GM21737 (cell line): ENCODE data around the gene ACO2.
"Not testable (repeated sequence)": the region's sequence is repeated elsewhere in the genome, so short reads cannot be mapped to it uniquely, and the experiment has no call there.

Source experiments
- ATAC-seq: cut with Tn5 transposase; IDR thresholded peaks from one replicate; pipeline ENCODE4 v1.9.1; 2021; ENCODE audit warnings: mild to moderate bottlenecking, moderate library complexity; ENCODE audit not compliant: unreplicated experiment

ACO2 gene

GRCh38 chr22:41564563-41564962 is 95.6 kb downstream of the ACO2 start:
- no peak for ATAC-seq

- ATAC-seq: no peak
Measured at GRCh38 chr22:41565403-41566054, 96.6 kb downstream of the ACO2 start.

GRCh38 chr22:41567512-41567768 is 98.5 kb downstream of the ACO2 start:
- ATAC-seq: no peak

DNA sequence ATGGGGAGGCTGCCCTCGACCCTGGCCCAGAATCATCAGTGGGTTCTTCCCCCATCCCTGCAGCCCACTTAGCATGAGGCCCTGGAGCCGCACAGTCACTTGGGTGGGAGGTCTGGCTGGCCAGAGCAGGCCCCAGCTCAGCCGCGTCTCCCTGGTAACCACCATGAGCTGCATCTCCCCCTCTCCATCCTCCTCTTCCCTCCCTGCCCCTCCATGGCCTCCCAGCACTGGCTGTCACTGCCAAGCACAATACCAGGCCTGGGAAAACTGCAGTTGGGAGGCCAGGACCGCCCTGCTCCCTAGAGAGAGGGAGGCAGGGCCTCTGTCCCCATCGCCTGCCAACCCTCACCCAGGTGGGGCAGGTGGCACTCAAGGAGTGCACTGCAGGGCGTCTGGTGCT is 99.9 kb downstream of the ACO2 start:
- ATAC-seq: no peak

GRCh38 chr22:41570221-41570620 is 101.3 kb downstream of the ACO2 start:
- no peak for ATAC-seq

GRCh38 chr22:41571786-41572185 is 102.9 kb downstream of the ACO2 start:
- no peak for ATAC-seq

- not testable (repeated sequence) for ATAC-seq
Measured at GRCh38 chr22:41572305-41572704, 103.4 kb downstream of the ACO2 start.

- ATAC-seq: no peak
Measured at GRCh38 chr22:41573677-41574076, 104.8 kb downstream of the ACO2 start.

DNA sequence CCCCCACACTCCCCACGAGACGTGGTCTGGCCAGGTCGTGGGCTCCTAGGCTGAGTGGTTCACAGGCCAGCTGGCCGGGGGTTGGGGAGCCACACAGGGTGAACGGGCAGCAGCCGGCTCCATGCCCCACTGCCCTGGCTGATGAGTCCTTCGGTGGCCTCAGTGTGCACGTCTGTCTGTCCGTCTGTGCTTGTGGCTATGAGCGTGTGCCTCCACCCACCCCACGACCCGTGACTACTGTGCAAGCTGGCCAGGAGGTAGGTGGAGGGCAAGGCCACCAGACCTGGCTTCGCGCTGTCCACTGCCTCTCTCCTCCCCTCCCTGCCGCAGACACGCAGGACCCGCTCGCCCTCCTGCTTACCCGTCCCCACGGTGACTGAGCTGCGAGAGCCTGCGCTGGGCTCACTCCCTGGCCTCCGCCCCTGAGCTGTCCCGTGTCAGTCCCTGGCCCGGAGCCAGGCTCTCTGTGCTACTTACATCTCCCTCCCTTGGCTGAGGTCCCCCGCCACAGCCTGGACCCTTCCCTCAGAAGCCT is 106.0 kb downstream of the ACO2 start:
- ATAC-seq: no peak

- no peak for ATAC-seq
Measured at GRCh38 chr22:41575533-41575932, 106.6 kb downstream of the ACO2 start.

GRCh38 chr22:41576877-41577276 is 108.0 kb downstream of the ACO2 start:
- ATAC-seq: no peak

GRCh38 chr22:41578114-41578513 is 109.2 kb downstream of the ACO2 start:
- ATAC-seq: no peak
